Aorta (tissue), 5 donors: ENCODE data around the gene ANXA6. TPM values are rescaled to one million over a fixed set of nuclear protein-coding genes. Genes with fewer than 3 reads are reported as not detected.
A peak's percentile ranks its signal among the peaks of the same experiment; 100 is the strongest.
"Not testable (repeated sequence)": the region's sequence is repeated elsewhere in the genome, so short reads cannot be mapped to it uniquely, and the experiment has no call there.

ENCODE experiments used
- ATAC-seq: fragments of 200-7000 bp; cut with Tn5 transposase; one replicate; pipeline ENCODE4 v1.9.1; 2022; ENCODE audit warnings: moderate library complexity; ENCODE audit not compliant: low FRiP score
- DNase-seq, 2 donors: peaks; one replicate each; pipeline ENCODE4 v3.0.0-alpha.2; 2020
- H3K27ac ChIP-seq, 2 donors: one replicate each; pipeline ENCODE4 v1.5.1; 2013; ENCODE audit warnings: low read length in 2 of 2, mild to moderate bottlenecking in 2 of 2, moderate library complexity in 2 of 2, control low read depth in 1 of 2, inconsistent platforms in 1 of 2, low read depth in 1 of 2
- H3K27me3 ChIP-seq, 2 donors: one replicate each; pipeline ENCODE4 v1.6.1; 2013; ENCODE audit warnings: control low read depth in 1 of 2, low read length in 1 of 2, mild to moderate bottlenecking in 1 of 2, moderate library complexity in 1 of 2; ENCODE audit not compliant: insufficient read depth in 2 of 2, control insufficient read depth in 1 of 2
- H3K36me3 ChIP-seq, 2 donors: one replicate each; pipeline ENCODE4 v1.6.1; 2013; ENCODE audit warnings: control low read depth in 1 of 2, low read length in 1 of 2, mild to moderate bottlenecking in 1 of 2; ENCODE audit not compliant: insufficient read depth in 2 of 2, control insufficient read depth in 1 of 2
- H3K4me1 ChIP-seq, 2 donors: one replicate each; pipeline ENCODE4 v1.6.1; 2013; ENCODE audit warnings: low read length in 2 of 2, control low read depth in 1 of 2, mild to moderate bottlenecking in 1 of 2, moderate library complexity in 1 of 2; ENCODE audit not compliant: insufficient read depth in 2 of 2, control insufficient read depth in 1 of 2
- H3K4me3 ChIP-seq, 2 donors: one replicate each; pipeline ENCODE4 v1.5.1; 2013; ENCODE audit warnings: low read length in 2 of 2, control low read depth in 1 of 2, mild to moderate bottlenecking in 1 of 2
- H3K9me3 ChIP-seq: one replicate; pipeline ENCODE4 v1.6.1; 2013; ENCODE audit warnings: mild to moderate bottlenecking, low read length; ENCODE audit not compliant: control insufficient read depth
- WGBS, 2 donors: extraction: QIAGEN DNeasy Blood & Tissue Kit; methylation state at CpG; one replicate each; pipeline ENCODE4 v1.1.7; 2013; 5-methylcytosine and 5-hydroxymethylcytosine counted together
- intact Hi-C, 2 donors: fragments of 100-400 bp; cut with DNase I; formaldehyde crosslinking; loops; one replicate each; pipeline versions ENCODE4 v1.14.2 to v1.15.0; 2022
- long read RNA-seq, 2 donors: library from polyadenylated mRNA; unstranded; transcript quantifications; one replicate each; pipeline ENCODE4 v2.0.0, GENCODE V29; 2020 to 2021
- polyA plus RNA-seq, 2 donors: library from polyadenylated mRNA; stranded (reverse); fragments of 200-250 nt; gene quantifications; one replicate each; pipeline ENCODE4 v1.2.3, GENCODE V29; 2013
- total RNA-seq, 2 donors: library from RNA; stranded (reverse); fragmentation: NEBNext Ultra II Directional; extraction: Animal tissue kit (Norgen Biotek cat#: 25700); gene quantifications; one replicate each; pipeline ENCODE4 v1.2.1, GENCODE V29; 2021
- donor health status: healthy with polysubstance abuse.
- donor health status: Bipolar disorder and iron deficiency.
- donor health status: DM: no; HTN: no; CAD: no.
- donor health status: DM: no; HTN: no; CAD: no.
- donor health status: DM: yes; HTN: yes; CAD: no.

The ANXA6 gene
- total RNA-seq (100 to 1,000 TPM; 277 to 284 TPM), polyA plus RNA-seq (100 to 1,000 TPM in 1 of 2 donors, 10 to 100 TPM in 1; 93.4 to 187 TPM)
- long read RNA-seq, donor 1, transcript ANXA6-201 (26 exons, 2,593 nt), result major isoform, 890 of 1,160 reads
- long read RNA-seq, donor 1, partial matches to known transcripts, result 119 of 1,160 reads
- long read RNA-seq, donor 1, other reads (novel, unspliced or antisense), result 151 of 1,160 reads
- long read RNA-seq, donor 2, transcript ANXA6-201 (26 exons, 2,593 nt), result major isoform, 144 of 201 reads
- long read RNA-seq, donor 2, partial matches to known transcripts, result 24 of 201 reads
- long read RNA-seq, donor 2, other reads (novel, unspliced or antisense), result 33 of 201 reads

GRCh38 chr5:151157426-151158286 is at the start of gene ANXA6:
ANXA6 (minus strand) TSS chr5:151157779; CDS start chr5:151147901, 9,878 bp downstream.
- intact Hi-C loops, result no loop called here
- peaks cover 0 to 4% of the 10 kb centered on the region in 2 donors for H3K4me1 ChIP-seq
- 0 to 1% methylated on average over 55 to 60 of the region's 60 CpGs for WGBS, 2 donors

GRCh38 chr5:151205411-151205810 is 47.8 kb upstream of the ANXA6 start:
- Histone ChIP-seq H3K36me3 (peaks cover 0 to 5% of the 10 kb centered on the region in 2 donors), H3K27ac (no peak overlapping the region)
- WGBS, 2 donors, result 87 to 88% methylated on average over 10 of the region's 10 CpGs

More at GRCh38 chr5:151157426-151158286, at the start of gene ANXA6:
- Histone ChIP-seq H3K27me3 (no peaks in the 10 kb centered on the region), H3K27ac (peak within 1 kb of the TSS; percentile 52 to 85), H3K36me3 (no peaks in the 10 kb centered on the region), H3K4me3 (peak within 1 kb of the TSS; percentile 39 to 82), H3K9me3 (no peaks in the 10 kb centered on the region)
- peak; percentile 97 for ATAC-seq
- DNase-seq, result peak; percentile 93 to 96

GRCh38 chr5:151204051-151204450 is 46.5 kb upstream of the ANXA6 start:
- no peaks in the 10 kb centered on the region for H3K27me3 ChIP-seq
- DNase-seq, result no peak
- no peaks in the 10 kb centered on the region for H3K9me3 ChIP-seq
- no peak overlapping the region for H3K27ac ChIP-seq
- H3K36me3 ChIP-seq, result peaks cover 0 to 5% of the 10 kb centered on the region in 2 donors
- WGBS, 2 donors, result 81 to 85% methylated on average over 5 of the region's 5 CpGs
- H3K4me3 ChIP-seq, result no peak overlapping the region
- H3K4me1 ChIP-seq, result no peaks in the 10 kb centered on the region
- no peak for ATAC-seq
- intact Hi-C loops, result no loop called here

More at GRCh38 chr5:151205411-151205810, 47.8 kb upstream of the ANXA6 start:
- no peaks in the 10 kb centered on the region for H3K27me3 ChIP-seq
- intact Hi-C loops, result no loop called here
- no peaks in the 10 kb centered on the region for H3K4me1 ChIP-seq
- no peaks in the 10 kb centered on the region for H3K9me3 ChIP-seq
- DNase-seq (no peak), ATAC-seq (no peak)
- no peak overlapping the region for H3K4me3 ChIP-seq

GRCh38 chr5:151202381-151203139 is 45.0 kb upstream of the ANXA6 start:
- intact Hi-C loops, result no loop called here
- no peak overlapping the region for H3K27ac ChIP-seq
- DNase-seq (peak in 1 of 2 donors; percentile 42), ATAC-seq (no peak)
- no peaks in the 10 kb centered on the region for H3K4me1 ChIP-seq
- H3K27me3 ChIP-seq, result no peaks in the 10 kb centered on the region
- 71 to 74% methylated on average over 5 of the region's 5 CpGs for WGBS, 2 donors
- no peak overlapping the region for H3K4me3 ChIP-seq
- H3K36me3 ChIP-seq, result peaks cover 0 to 5% of the 10 kb centered on the region in 2 donors
- H3K9me3 ChIP-seq, result no peaks in the 10 kb centered on the region

GRCh38 chr5:151200913-151201595 is 43.5 kb upstream of the ANXA6 start:
- WGBS, 2 donors, result 77 to 88% methylated on average over 6 of the region's 6 CpGs
- intact Hi-C loops, result no loop called here
- Histone ChIP-seq H3K27me3 (no peaks in the 10 kb centered on the region), H3K9me3 (no peaks in the 10 kb centered on the region), H3K4me3 (no peak overlapping the region), H3K27ac (no peak overlapping the region), H3K4me1 (no peaks in the 10 kb centered on the region), H3K36me3 (peaks cover 0 to 5% of the 10 kb centered on the region in 2 donors)
- DNase-seq (no peak), ATAC-seq (no peak)

GRCh38 chr5:151199581-151200185 is 42.1 kb upstream of the ANXA6 start:
- H3K4me3 ChIP-seq, result no peak overlapping the region
- H3K9me3 ChIP-seq, result no peaks in the 10 kb centered on the region
- WGBS, 2 donors, result 79 to 80% methylated on average over 7 of the region's 7 CpGs
- no peak overlapping the region for H3K27ac ChIP-seq
- H3K36me3 ChIP-seq, result peaks cover 0 to 5% of the 10 kb centered on the region in 2 donors
- ATAC-seq (no peak), DNase-seq (peak in 1 of 2 donors; percentile 56)
- H3K27me3 ChIP-seq, result no peaks in the 10 kb centered on the region
- no peaks in the 10 kb centered on the region for H3K4me1 ChIP-seq
- intact Hi-C loops, result no loop called here

- Histone ChIP-seq H3K9me3 (no peaks in the 10 kb centered on the region), H3K27me3 (no peaks in the 10 kb centered on the region), H3K27ac (no peak overlapping the region), H3K36me3 (peaks cover 0 to 5% of the 10 kb centered on the region in 2 donors), H3K4me3 (no peak overlapping the region), H3K4me1 (no peaks in the 10 kb centered on the region)
- DNase-seq (peak in 1 of 2 donors; percentile 11), ATAC-seq (no peak)
- 85 to 87% methylated on average over 5 of the region's 5 CpGs for WGBS, 2 donors
- intact Hi-C loops, result no loop called here
Measured at GRCh38 chr5:151198861-151199260, 41.3 kb upstream of the ANXA6 start.

GRCh38 chr5:151197291-151197600 is 39.7 kb upstream of the ANXA6 start:
- WGBS, 2 donors, result 89 to 93% methylated on average over 9 of the region's 9 CpGs
- H3K4me1 ChIP-seq, H3K9me3 ChIP-seq, H3K27ac ChIP-seq, H3K4me3 ChIP-seq, H3K27me3 ChIP-seq, ATAC-seq, H3K36me3 ChIP-seq, intact Hi-C loops: not testable (repeated sequence)
- peak in 1 of 2 donors; percentile 8 for DNase-seq
